Panc1 (cell line): Measurements from ENCODE around the gene ZNF195.
"Not testable (repeated sequence)": the region's sequence is repeated elsewhere in the genome, so short reads cannot be mapped to it uniquely, and the experiment has no call there.

ENCODE experiments used
- CTCF ChIP-seq: fragments of 450-650 bp; IDR thresholded peaks from 2 replicates; pipeline ENCODE4 v1.5.1; 2017; ENCODE audit warnings: mild to moderate bottlenecking
- POLR2AphosphoS5 ChIP-seq: IDR thresholded peaks from 2 replicates; pipeline ENCODE4 v1.6.1; 2012; ENCODE audit warnings: mild to moderate bottlenecking, low read depth, low read length, moderate library complexity
- TF ChIP-seq, protein P1 (sequence below), 2 experiments: IDR thresholded peaks; 2 replicates each; pipeline ENCODE4 v1.6.1; 2011 to 2012; ENCODE audit warnings: low read depth in 2 of 2, control low read depth in 1 of 2, low read length in 1 of 2, mild to moderate bottlenecking in 1 of 2, moderate library complexity in 1 of 2; ENCODE audit not compliant: insufficient read depth in 1 of 2

DNA sequence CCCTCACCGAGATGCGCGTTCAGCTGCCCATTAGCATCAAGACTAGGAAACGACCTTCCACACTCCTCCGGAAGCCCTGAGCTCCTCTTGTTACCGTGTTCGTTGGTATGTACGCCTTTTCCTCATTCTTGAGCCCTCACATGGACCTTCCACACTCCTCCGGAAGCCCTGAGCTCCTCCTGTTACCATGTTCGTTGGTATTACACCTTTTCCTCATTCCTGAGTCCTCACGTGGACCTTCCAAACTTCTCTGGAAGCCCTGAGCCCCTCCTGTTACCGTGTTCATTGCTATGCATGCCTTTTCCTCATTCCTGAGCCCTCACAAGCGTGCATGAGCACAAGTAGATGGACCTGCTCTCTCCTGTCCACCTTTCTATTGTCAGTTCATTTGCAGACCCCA is 52.5 kb downstream of the ZNF195 start:
- TF ChIP-seq CTCF, POLR2AphosphoS5: not testable (repeated sequence)
- TF ChIP-seq, protein P1, sequence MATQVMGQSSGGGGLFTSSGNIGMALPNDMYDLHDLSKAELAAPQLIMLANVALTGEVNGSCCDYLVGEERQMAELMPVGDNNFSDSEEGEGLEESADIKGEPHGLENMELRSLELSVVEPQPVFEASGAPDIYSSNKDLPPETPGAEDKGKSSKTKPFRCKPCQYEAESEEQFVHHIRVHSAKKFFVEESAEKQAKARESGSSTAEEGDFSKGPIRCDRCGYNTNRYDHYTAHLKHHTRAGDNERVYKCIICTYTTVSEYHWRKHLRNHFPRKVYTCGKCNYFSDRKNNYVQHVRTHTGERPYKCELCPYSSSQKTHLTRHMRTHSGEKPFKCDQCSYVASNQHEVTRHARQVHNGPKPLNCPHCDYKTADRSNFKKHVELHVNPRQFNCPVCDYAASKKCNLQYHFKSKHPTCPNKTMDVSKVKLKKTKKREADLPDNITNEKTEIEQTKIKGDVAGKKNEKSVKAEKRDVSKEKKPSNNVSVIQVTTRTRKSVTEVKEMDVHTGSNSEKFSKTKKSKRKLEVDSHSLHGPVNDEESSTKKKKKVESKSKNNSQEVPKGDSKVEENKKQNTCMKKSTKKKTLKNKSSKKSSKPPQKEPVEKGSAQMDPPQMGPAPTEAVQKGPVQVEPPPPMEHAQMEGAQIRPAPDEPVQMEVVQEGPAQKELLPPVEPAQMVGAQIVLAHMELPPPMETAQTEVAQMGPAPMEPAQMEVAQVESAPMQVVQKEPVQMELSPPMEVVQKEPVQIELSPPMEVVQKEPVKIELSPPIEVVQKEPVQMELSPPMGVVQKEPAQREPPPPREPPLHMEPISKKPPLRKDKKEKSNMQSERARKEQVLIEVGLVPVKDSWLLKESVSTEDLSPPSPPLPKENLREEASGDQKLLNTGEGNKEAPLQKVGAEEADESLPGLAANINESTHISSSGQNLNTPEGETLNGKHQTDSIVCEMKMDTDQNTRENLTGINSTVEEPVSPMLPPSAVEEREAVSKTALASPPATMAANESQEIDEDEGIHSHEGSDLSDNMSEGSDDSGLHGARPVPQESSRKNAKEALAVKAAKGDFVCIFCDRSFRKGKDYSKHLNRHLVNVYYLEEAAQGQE (IDR thresholded peaks at IDR 0.05; ENCODE audit: insufficient read depth in 1 of 2, low read depth in 2 of 2, low read length in 1 of 2) = not testable (repeated sequence)
